HG02884 (cell line): ENCODE measurements around the gene MYH14.

Experiments
- ATAC-seq: cut with Tn5 transposase; IDR thresholded peaks from one replicate; pipeline ENCODE4 v1.9.1; 2021; ENCODE audit warnings: mild to moderate bottlenecking, moderate library complexity; ENCODE audit not compliant: unreplicated experiment

Gene MYH14

GRCh38 chr19:50358483-50359327, 155.3 kb downstream of the MYH14 start:
- no peak for ATAC-seq

- ATAC-seq: no peak
Observed at GRCh38 chr19:50359328-50359818, 156.0 kb downstream of the MYH14 start.
